T1000 (cell line): ENCODE data around the gene HACD1.

Source experiments
- DNase-seq: peaks from one replicate; lab custom pipeline; 2025; ENCODE audit warnings: mixed read lengths; lab: John Stamatoyannopoulos, UW

Gene HACD1, protein sequence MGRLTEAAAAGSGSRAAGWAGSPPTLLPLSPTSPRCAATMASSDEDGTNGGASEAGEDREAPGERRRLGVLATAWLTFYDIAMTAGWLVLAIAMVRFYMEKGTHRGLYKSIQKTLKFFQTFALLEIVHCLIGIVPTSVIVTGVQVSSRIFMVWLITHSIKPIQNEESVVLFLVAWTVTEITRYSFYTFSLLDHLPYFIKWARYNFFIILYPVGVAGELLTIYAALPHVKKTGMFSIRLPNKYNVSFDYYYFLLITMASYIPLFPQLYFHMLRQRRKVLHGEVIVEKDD

DNA sequence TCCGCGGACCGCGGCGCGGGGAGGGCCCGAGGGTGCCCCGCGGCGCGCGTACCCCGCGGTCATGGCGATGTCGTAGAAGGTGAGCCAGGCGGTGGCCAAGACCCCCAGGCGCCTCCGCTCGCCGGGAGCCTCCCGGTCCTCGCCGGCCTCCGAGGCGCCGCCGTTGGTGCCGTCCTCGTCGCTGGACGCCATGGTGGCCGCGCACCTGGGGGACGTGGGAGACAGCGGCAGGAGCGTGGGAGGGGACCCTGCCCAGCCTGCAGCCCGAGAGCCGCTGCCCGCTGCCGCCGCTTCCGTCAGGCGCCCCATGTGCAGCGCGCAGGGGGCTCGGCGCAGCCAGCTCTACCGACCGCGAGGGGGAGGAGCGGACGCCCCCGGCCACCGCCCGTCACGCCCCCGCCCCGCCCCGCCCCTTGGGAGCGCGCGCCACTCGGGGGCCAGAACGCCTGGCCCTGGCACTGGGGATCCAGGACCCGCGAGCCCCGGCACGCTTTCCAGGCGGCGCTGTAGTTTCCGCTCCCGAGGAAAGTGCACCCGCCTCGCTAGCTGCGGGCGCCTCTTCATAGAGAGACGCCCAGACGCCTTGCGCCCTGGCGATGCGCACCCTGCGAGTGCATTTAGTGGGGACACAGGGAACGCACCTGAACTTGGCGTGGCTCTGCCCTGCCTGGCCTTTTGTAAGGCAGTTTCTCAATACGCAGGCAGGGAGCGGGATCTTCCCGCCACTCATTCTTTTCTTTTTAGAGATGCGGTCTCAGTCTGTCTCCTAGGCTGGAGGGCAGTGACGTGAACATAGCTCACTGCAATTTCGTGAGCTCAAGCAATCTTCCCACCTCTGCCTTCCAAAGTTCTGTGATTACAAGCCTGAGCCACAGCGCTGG lies at the start of gene HACD1:
Gene HACD1 (minus strand): TSS at position 344 of the 881 bp plus-strand sequence. CDS start 35 bp downstream, at position 309.
- DNase-seq: peak; percentile 99

- peak; percentile 80 for DNase-seq
Measured at GRCh38 chr10:17665747-17666146, 48.6 kb upstream of the HACD1 start.

GRCh38 chr10:17663450-17663849 lies 46.3 kb upstream of the HACD1 start:
- DNase-seq: no peak

GRCh38 chr10:17662193-17663138 lies 45.3 kb upstream of the HACD1 start:
- DNase-seq: no peak

DNA sequence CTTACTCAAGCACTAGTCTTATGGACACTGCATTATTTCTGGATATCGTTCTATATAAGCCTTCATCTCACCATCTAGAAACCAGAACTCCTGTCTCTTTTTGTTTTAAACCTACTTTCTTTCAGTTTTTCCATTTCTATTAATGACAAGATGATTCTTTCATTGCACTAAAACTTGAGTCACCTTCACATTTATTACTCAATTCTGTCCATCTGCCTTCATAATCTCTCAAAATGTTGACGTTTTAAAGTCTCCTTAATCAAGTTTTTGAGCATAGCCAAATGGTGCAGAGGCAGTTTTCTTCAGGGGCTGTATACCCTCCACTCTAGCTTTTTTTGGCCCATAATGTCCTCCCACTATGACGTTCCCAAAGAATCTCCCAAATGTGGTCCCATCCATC lies 44.3 kb upstream of the HACD1 start:
- no peak for DNase-seq

DNA sequence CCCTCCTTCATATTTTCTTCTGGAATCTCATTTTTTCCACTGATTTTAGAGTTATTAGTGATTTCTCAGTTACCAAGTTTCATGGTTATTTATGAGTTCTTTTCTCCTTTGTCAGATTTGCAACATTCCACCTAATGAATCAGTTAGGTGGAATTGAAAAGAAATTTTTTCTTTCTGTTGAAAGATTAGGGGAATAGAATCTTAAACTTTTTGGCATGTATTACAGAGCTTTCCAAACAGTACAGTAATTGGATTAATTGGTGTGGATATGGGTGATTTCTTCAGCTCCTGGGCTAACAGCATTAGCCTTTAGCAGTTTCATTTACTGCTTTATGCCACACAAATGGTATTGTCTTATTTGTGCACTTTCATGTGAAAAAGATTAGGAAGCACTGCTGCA lies 43.7 kb upstream of the HACD1 start:
- no peak for DNase-seq

- no peak for DNase-seq
Measured at GRCh38 chr10:17659365-17659764, 42.2 kb upstream of the HACD1 start.

DNA sequence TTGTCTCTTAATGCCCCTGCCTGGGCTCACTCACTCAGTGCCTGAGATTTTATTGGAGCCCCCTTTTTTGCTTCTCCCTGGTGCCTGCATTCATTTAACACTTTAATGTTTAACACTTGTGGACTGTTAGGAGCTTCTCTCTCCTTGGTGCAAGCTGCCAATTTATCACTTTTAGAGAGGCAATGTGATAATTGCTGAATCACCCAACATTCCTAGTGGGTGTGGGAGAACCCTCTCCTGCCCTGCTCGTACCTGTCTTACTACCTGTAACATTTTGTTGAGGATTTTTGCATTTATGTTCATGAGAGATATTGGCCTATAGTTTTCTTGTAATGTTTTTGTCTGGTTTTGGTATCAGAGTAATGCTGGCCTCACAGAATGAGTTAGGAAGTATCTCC lies 39.9 kb upstream of the HACD1 start:
- DNase-seq: no peak

DNA sequence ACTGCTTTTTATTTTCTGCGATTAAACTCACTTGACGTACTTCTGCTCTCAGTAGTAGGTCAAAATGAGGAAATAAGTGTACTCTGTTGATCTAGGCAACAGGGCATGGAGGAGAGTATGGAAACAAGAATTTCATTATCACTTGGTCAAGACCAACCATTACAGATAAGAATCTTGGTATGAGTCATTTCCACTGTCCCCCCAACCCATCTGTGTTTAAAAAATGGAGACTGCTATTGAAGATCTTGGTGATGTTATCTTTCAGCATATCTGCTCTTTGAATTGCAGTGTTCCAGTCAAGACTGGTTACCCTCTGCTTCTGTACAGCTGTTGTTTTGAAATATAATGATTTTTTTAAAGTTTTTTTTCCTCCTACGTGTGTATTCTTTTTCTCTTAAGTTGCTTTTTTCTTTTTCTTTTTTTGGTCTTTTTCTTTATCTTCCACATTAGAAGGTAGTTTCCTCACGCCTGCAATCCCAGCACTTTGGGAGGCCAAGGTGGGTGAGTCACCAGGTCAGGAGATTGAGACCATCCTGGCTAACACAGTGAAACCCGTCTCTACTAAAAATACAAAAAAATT lies 38.5 kb upstream of the HACD1 start:
- peak; percentile 76 for DNase-seq

DNA sequence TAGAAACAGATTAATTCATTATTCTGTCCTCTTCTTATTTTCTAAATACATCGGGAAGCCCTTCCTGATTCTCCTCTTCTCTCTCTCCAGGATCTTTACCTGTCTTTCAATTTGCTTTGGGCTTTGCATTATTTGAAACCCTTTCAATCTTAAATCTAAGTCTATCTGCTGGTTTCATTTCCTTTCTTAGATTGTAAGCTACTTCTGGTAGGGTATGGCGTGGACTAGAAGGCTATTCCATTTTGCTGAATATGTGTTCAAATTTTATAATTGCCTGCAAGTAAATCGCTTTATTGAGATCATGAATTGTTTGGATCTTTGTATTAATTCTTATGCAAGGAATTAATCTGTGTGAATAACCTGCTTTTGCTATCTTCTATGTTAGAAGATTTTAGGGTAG lies 37.8 kb upstream of the HACD1 start:
- DNase-seq: no peak

DNA sequence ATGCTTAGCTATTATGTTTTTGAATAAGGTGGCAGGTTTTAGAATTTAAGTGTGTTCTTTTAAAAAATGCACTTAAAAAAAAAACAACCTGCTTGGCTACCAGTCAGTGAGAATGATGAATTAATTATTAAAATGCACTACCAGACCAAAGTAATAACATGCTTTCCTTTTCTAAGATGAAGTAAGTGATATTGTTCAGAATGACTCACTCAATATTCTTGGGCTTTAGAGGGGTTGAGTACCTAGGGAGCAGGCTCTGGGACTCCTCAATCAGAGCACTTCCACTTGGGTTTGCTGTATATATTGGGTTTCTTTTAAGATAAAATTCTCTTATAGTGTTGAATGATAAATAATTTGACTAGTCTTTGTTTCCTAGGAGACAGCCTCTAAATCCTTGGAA lies 35.4 kb upstream of the HACD1 start:
- no peak for DNase-seq

DNA sequence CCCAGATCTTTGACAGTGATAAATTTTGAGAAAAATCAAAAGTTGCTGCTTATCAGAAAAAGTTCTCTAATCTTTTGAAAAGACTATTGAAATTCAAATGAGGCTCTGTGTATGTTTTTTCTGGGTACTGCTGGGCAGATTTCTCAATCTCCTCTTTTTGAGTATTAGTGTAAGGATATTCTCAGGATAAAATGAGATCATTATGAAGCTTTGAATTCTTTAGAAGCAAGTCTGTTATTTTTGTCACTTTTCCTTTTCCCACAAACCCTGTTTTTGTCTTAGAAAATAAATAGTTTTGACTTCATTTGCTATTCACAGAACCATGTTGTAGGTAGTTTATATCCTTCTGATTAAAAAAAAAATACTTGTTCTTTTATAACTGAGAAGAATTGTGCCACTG lies 34.7 kb upstream of the HACD1 start:
- no peak for DNase-seq

DNA sequence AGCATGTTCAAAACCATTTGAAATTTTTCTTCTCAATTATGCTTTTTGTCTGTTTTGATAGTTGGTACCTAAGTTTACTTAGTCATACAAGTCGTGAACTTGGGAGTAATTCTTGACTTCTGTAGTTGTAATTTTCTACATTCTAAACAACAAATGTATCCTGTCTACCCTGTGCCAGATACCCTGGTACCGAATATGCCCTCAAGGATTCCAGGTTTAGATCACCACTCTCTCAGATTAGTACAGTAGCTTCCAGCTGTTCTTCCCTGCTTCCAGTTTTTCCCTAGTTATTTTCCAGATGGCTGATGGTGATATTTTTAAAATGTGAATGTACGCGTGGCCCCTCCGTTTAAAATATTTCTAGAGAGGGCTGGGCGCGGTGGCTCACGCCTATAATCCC lies 33.2 kb upstream of the HACD1 start:
- no peak for DNase-seq

DNA sequence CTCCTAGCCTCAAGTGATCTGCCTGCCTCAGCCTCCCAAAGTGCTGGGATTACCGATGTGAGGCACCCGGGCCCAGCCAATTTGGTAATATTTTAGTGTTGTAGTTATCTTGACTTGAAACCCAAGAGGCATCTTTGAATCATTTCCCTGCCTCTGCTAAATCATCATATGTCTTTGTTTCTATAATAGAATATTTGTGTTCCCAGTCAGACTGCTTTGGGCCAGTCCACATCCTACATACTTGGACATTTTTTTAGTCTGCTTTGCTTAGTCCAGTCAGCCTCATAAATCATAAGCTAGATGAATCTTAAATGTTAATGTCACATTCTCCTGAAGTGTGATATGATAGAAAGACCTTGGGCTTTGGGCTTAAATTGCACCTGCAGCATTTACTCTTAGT lies 32.7 kb upstream of the HACD1 start:
- DNase-seq: no peak

DNA sequence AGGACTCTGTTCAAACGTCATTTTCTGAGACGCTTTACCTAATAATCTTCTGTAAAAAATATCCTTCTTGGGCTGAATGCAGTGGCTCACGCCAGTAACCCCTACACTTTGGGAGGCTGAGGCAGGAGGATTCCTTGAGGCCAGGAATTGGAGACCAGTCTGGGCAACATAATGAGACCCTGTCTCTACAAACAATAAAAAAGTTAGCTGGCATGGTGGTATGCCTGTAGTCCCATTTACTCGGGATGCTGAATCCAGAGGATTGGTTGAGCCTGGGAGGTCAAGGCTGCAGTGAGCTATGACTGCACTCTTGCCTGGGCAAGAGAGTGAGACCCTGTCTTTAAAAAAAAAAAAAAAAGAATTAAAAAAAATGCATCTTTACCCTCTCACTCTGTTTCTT lies 31.9 kb upstream of the HACD1 start:
- DNase-seq: no peak

GRCh38 chr10:17648243-17649035 lies 31.3 kb upstream of the HACD1 start:
- DNase-seq: no peak

DNA sequence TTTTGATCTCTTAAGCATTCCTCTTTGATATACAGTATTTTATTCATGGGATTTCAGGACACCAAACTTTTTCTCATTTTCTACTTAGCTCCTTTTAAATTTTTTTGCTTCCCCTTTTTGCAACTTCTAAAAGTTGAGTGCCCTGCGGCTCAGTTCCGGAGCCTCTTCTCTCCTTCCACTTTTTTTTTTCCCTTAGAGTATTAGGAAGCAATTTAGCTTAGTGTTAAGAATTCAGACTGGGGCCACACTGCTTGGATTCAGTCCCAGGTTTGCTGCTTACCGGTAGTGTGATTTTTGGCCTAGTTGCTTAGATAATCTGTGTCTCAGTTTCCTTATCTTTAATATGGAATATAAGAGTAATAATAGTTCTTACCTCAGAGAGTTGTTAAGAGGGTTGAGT lies 30.2 kb upstream of the HACD1 start:
- no peak for DNase-seq

DNA sequence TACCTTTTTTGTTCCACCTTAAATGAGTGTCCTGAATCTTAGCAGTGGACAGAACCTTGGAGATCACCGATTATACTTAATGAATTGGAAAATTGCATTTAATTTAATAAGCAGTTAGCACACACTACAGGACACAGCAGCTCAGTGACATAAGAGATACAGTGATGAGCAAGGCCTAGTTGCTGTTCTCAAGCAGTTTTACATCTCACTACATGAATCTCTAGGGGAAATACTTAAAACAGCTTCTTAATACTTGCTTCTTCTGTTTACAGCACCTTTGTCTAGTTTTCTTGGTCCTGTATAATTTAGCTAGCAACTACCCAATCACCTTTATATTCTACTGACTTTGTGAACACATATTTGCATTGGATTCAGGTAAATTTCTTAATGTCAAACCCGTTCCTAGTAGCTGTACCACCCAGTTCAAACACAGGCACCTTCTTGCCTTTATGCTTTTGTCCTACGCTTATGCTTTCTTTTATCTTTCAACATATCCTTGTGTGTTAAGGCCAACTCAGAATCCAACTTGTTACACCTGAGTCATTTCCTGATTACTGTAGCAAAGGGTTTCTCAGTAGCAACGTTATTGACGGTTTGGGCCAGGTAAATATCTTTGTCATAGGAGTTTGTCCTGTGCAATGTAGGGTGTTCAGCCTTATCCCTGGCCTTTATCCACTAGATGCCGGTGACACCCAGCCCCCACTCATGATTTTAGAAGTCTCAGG lies 28.6 kb upstream of the HACD1 start:
- DNase-seq: no peak

- no peak for DNase-seq
Measured at GRCh38 chr10:17644485-17644943, 27.3 kb upstream of the HACD1 start.
